Body of pancreas (tissue), 4 donors: ENCODE measurements around the gene ERV3-1. TPM values are rescaled to one million over a fixed set of nuclear protein-coding genes. Genes with fewer than 3 reads are reported as not detected.
A peak's percentile ranks its signal among the peaks of the same experiment; 100 is the strongest.
"Not testable (repeated sequence)": the region's sequence is repeated elsewhere in the genome, so short reads cannot be mapped to it uniquely, and the experiment has no call there.

Source experiments
- ATAC-seq: fragments of 150-250 bp; one replicate; pipeline ENCODE4 v1.9.1; 2016
- DNase-seq, 4 donors: peaks; one replicate each; pipeline ENCODE4 v3.0.0-alpha.2; 2019
- H3K27ac ChIP-seq, 4 donors: fragments of 200-600 bp; sonication (generic); 1 replicate in 3 of 4; 2 replicates in 1 of 4; pipeline versions ENCODE4 v1.5.1 to v1.6.1; 2016 to 2019; ENCODE audit warnings: mild to moderate bottlenecking in 1 of 4, mixed read lengths in 1 of 4, moderate library complexity in 1 of 4
- H3K27me3 ChIP-seq, 2 donors: fragments of 200-600 bp; sonication (generic); one replicate each; pipeline ENCODE4 v1.6.0; 2016; ENCODE audit warnings: mild to moderate bottlenecking in 1 of 2
- H3K36me3 ChIP-seq, 2 donors: fragments of 200-600 bp; sonication (generic); replicated peaks in 1 of 2; 2 replicates each; pipeline ENCODE4 v1.5.1; 2016; ENCODE audit warnings: low read depth in 2 of 2; ENCODE audit not compliant: insufficient read depth in 1 of 2
- H3K4me1 ChIP-seq: fragments of 200-600 bp; sonication (generic); one replicate; pipeline ENCODE4 v1.6.0; 2016
- H3K4me3 ChIP-seq, 2 donors: fragments of 200-600 bp; sonication (generic); 1 replicate in 1 of 2; 2 replicates in 1 of 2; pipeline ENCODE4 v1.5.1; 2016 to 2019
- H3K9me3 ChIP-seq, 3 donors: fragments of 200-600 bp; sonication (generic); 1 replicate in 2 of 3; 2 replicates in 1 of 3; pipeline ENCODE4 v1.5.1; 2016
- CTCF ChIP-seq, 7 experiments: fragments of 450-650 bp in 4 of 7; fragments of 200-600 bp in 3 of 7; sonication (generic) in 3 of 7; IDR thresholded peaks; one replicate each; pipeline ENCODE4 v1.5.1; 2016 to 2019; ENCODE audit warnings: antibody characterized with exemption in 7 of 7
- POLR2A ChIP-seq, 3 donors: fragments of 450-650 bp; IDR thresholded peaks; one replicate each; pipeline ENCODE4 v1.6.1; 2016; ENCODE audit warnings: antibody characterized with exemption in 3 of 3, mild to moderate bottlenecking in 2 of 3
- WGBS, 2 donors: methylation state at CpG; one replicate each; pipeline ENCODE4 v1.1.5; 2017; 5-methylcytosine and 5-hydroxymethylcytosine counted together
- intact Hi-C: fragments of 100-400 bp; cut with DNase I; formaldehyde crosslinking; loops from one replicate; pipeline ENCODE4 v1.15.1; 2023
- small RNA-seq: library from RNA; depleted of rRNA; stranded (forward); fragments of <200 nt; gene quantifications from one replicate; pipeline ENCODE3, GENCODE V24; 2016
- total RNA-seq, 2 donors: library from RNA; depleted of rRNA; stranded (reverse); fragments of >200 nt; gene quantifications; one replicate each; pipeline ENCODE4 v1.1.0, GENCODE V29; 2016

Gene ERV3-1
- total RNA-seq, 2 donors from 2014 or later: 9.2 to 16.6 TPM

GRCh38 chr7:64947252-64948000, 59.1 kb downstream of the ERV3-1 start:
- Histone ChIP-seq H3K4me3 (peak overlapping the region in 1 of 2 donors; percentile 27), H3K9me3 (no peaks in the 10 kb centered on the region), H3K27ac (no peak overlapping the region), H3K4me1 (peaks cover 12% of the 10 kb centered on the region), H3K27me3 (peaks cover 0 to 6% of the 10 kb centered on the region in 2 donors), H3K36me3 (no peaks in the 10 kb centered on the region)
- DNase-seq (peak in 2 of 4 donors; percentile 25), ATAC-seq (peak; percentile 38)
- TF ChIP-seq POLR2A (IDR thresholded peaks at IDR 0.05): no peak
- TF ChIP-seq CTCF (IDR thresholded peaks at IDR 0.05): no peak
- intact Hi-C loops: loop anchor here (10.0 kb wide), 1 partner anchor 527 kb away; no protein-coding TSS in a partner anchor
- WGBS, 2 donors: 1 to 7% methylated on average over 10 to 45 of the region's 59 CpGs

- Histone ChIP-seq H3K27me3 (peaks cover 0 to 6% of the 10 kb centered on the region in 2 donors), H3K9me3 (no peaks in the 10 kb centered on the region), H3K4me1 (peaks cover 12% of the 10 kb centered on the region), H3K36me3 (no peaks in the 10 kb centered on the region), H3K27ac (no peak overlapping the region), H3K4me3 (no peak overlapping the region)
- DNase-seq (peak in 2 of 4 donors; percentile 28 to 31), ATAC-seq (no peak)
- intact Hi-C loops: loop anchor here (10.0 kb wide), 1 partner anchor 528 kb away; no protein-coding TSS in a partner anchor
- TF ChIP-seq CTCF (IDR thresholded peaks at IDR 0.05) (peak in 1 of 7 experiments; percentile 5), POLR2A (IDR thresholded peaks at IDR 0.05) (no peak)
- WGBS, 2 donors: 27 to 51% methylated on average over 3 to 5 of the region's 5 CpGs
Measured at GRCh38 chr7:64946772-64947171, 59.7 kb downstream of the ERV3-1 start.

- TF ChIP-seq CTCF (IDR thresholded peaks at IDR 0.05) (no peak), POLR2A (IDR thresholded peaks at IDR 0.05) (no peak)
- intact Hi-C loops: loop anchor here (10.0 kb wide), 1 partner anchor 529 kb away; no protein-coding TSS in a partner anchor
- 28 to 29% methylated on average over 2 of the region's 2 CpGs for WGBS, 2 donors
Measured at GRCh38 chr7:64945503-64946175, 60.8 kb downstream of the ERV3-1 start.

GRCh38 chr7:64944667-64945502, 61.6 kb downstream of the ERV3-1 start:
- intact Hi-C loops: loop anchor here (10.0 kb wide), 1 partner anchor 530 kb away; no protein-coding TSS in a partner anchor
- peaks cover 12% of the 10 kb centered on the region for H3K4me1 ChIP-seq
- not testable (repeated sequence) for H3K27ac ChIP-seq, H3K4me3 ChIP-seq, H3K36me3 ChIP-seq, ATAC-seq, DNase-seq, H3K27me3 ChIP-seq, H3K9me3 ChIP-seq
- 75 to 78% methylated on average over 4 to 5 of the region's 5 CpGs for WGBS, 2 donors

More at GRCh38 chr7:64945503-64946175, 60.8 kb downstream of the ERV3-1 start:
- no peak overlapping the region for H3K4me3 ChIP-seq
- ATAC-seq (no peak), DNase-seq (no peak)
- H3K36me3 ChIP-seq: no peaks in the 10 kb centered on the region
- peaks cover 0 to 6% of the 10 kb centered on the region in 2 donors for H3K27me3 ChIP-seq
- H3K27ac ChIP-seq: no peak overlapping the region
- no peaks in the 10 kb centered on the region for H3K9me3 ChIP-seq
- H3K4me1 ChIP-seq: peaks cover 12% of the 10 kb centered on the region

Small RNA genes lying within 50 kb of the gene (small RNA-seq; reads per million reads assigned to genes)
- gene RNU6-1229P: not detected

Other genes with a start within 250 kb of the ERV3-1 start
- gene ZNF138, start 212.3 kb downstream of the ERV3-1 start, total RNA-seq: 10 to 100 TPM in 1 of 2 donors, 1 to 10 TPM in 1; 4.9 to 10.4 TPM
- 10 to 100 TPM in 1 of 2 donors, 1 to 10 TPM in 1; 4.2 to 19.4 TPM for gene ZNF273, start 103.4 kb downstream of the ERV3-1 start, total RNA-seq
- gene ZNF117, start 15.7 kb downstream of the ERV3-1 start, total RNA-seq: 10 to 100 TPM in 1 of 2 donors, 1 to 10 TPM in 1; 6.9 to 11.2 TPM